Hepatic stellate cell (primary cell): ENCODE results near the gene EIF4E1B.

Experiments used
- DNase-seq: peaks from one replicate; pipeline ENCODE4 v3.0.0; 2011; ENCODE audit warnings: low spot score

EIF4E1B gene

GRCh38 chr5:176647030-176647842, 16.8 kb downstream of the EIF4E1B start, which contains the start of gene TSPAN17:
TSPAN17 (plus strand) TSS chr5:176647484; CDS start chr5:176647616, 132 bp downstream.
- DNase-seq = peak; percentile 99

DNA sequence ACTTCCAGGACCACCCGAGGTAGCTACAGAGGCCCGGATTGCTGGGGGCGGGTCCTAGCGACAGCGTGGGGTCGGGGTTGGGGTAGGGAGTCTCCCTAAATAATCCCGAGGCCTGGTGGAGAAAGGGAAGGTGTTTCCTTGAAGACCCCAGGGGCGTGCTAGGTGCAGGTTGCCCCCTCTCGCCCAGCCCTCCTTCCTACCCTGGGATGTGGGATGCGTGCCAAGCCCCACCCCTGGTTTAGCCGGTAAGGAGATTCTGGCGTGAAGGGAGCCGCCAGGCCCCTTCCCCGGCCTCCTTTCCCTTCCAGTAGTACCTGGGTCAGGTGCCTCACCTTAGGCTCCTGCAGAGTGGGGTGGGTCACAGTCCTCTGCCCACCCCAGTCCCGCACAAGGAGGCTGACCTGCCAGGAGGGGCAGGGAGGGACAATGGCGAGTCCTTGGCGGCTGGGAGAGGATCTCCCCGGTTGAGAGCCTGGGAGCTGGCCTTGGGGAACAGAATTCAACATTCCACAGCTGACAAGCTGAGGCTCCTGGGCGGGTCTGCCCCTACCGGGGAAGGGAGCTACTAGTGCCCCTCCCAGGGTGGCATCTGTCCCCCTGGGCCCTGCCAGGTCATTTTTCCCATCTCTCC, 17.5 kb downstream of the EIF4E1B start:
- DNase-seq = peak; percentile 65

- no peak for DNase-seq
Observed at GRCh38 chr5:176648474-176649194, 18.2 kb downstream of the EIF4E1B start.

DNA sequence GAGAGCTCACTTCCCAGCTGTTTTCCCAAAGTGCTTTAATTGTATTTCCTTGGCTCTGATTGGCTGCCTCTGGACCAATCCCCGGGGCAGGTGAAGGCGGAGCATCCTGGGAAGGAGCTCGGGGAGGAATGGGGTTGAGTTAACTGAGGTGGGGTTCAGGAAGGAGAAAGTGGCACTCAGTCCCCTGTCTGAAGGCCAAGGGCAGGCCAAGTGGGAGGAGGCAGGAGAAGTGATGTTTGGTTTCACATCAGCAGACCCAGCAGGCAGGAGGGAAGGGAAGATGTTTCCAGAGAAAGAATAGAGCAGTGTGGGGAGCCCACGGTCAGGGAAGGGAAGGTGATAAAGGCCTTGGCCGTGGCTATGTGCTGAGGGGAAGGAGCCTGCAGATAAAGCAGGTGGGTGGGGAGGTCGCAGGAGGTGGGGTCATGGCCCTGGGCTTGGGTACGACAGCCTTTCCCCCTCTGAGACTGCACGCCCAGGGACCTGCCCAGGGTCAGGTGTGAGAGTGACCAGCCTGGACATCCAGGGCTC, 19.9 kb downstream of the EIF4E1B start:
- DNase-seq = no peak

- DNase-seq = no peak
Observed at GRCh38 chr5:176651472-176651980, 21.1 kb downstream of the EIF4E1B start.

- DNase-seq = peak; percentile 60
Observed at GRCh38 chr5:176652136-176652535, 21.7 kb downstream of the EIF4E1B start.

- no peak for DNase-seq
Observed at GRCh38 chr5:176653401-176654385, 23.2 kb downstream of the EIF4E1B start.

DNA sequence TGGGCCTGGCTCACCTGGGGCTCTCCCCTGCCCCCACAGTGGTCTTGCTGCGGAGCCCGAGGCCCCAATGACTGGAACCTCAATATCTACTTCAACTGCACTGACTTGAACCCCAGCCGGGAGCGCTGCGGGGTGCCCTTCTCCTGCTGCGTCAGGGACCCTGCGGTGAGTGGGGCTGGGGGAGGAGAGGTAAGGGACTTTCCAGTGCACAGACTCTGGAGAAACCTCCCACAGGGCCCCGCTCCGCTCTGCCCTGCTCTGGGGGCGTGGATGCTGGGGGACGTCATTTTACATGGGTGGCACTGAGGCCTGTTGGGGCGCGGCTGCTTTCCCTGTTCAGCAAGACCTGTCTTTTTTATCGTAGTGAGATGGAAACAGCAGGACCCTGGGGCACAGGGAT, 24.4 kb downstream of the EIF4E1B start:
- no peak for DNase-seq

- DNase-seq = no peak
Observed at GRCh38 chr5:176656467-176656990, 26.1 kb downstream of the EIF4E1B start.

- DNase-seq = peak; percentile 79
Observed at GRCh38 chr5:176658007-176658599, 27.6 kb downstream of the EIF4E1B start.

DNA sequence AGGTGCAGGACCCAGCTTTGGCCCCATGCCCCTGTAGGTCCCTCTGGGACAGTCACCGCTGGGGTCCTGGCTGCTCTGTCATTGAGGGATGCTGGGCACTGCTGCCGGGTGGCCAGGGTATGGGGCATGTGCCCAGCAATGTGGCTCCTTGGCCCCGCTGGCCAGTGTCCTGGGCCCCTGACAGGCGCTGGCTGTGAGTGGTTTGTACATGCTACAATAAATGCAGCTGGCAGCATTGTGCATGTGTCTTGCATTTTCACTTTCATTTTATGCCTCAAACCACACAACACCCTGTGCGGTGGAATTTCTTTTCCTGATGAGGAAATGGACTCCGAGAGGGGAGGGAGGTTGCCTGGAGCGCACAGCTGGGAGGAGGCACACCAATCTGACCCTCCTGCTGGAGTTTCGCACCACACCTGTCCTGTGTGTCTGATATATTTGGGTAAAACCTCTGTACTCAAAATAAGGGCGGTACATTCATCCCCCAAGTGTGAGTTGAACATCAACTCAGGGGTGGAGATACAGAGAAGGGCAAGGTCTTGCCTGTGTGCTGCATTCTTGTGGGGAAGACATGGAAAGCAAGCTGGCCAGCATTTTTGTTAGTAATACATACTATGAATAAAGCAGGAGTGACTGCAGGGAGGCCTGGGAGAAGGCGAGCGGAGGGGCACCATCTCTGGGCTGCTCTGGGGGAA, 28.5 kb downstream of the EIF4E1B start:
- DNase-seq = no peak

GRCh38 chr5:176659512-176659839, 29.0 kb downstream of the EIF4E1B start:
- no peak for DNase-seq

DNA sequence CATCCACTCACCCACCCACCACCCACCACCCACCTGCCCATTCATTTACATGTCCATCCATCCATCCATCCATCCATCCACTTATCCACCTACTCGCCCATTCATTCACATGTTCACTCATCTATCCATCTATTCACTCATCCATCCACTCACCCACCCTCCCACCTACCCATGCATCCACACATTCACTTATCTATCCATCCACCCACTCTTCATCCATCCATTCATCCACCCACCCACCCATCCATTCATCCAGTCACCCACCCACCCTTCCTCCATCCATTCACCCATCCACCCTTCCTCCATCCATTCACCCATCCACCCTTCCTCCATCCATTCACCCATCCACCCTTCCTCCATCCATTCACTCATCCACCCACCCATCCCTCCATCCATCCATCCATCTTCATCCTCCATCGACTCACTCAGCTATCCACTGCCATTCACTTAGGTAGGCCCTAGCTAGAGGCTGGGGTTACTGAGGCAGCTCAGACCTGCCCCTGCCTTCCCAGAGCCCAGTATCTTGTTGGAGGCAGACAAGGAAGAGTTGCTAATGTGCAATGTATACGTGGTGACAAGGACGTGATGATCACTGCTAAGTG, 29.5 kb downstream of the EIF4E1B start:
- DNase-seq = no peak

DNA sequence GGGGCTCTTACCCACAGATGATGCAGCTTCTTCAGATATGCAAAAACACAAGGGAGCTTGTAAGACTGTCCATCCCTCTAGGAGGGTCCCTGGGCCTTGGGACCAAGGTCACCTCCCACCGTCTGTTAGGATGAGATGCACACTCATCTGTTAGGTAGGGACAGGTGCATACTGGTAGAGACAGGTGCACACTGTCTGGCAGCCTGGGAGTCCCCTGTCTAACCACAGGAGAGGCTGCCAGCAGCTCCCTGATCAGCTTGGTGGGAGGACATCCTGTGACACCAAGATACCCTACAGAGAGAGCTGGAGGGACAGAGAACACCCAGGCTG, 30.0 kb downstream of the EIF4E1B start:
- DNase-seq = no peak

DNA sequence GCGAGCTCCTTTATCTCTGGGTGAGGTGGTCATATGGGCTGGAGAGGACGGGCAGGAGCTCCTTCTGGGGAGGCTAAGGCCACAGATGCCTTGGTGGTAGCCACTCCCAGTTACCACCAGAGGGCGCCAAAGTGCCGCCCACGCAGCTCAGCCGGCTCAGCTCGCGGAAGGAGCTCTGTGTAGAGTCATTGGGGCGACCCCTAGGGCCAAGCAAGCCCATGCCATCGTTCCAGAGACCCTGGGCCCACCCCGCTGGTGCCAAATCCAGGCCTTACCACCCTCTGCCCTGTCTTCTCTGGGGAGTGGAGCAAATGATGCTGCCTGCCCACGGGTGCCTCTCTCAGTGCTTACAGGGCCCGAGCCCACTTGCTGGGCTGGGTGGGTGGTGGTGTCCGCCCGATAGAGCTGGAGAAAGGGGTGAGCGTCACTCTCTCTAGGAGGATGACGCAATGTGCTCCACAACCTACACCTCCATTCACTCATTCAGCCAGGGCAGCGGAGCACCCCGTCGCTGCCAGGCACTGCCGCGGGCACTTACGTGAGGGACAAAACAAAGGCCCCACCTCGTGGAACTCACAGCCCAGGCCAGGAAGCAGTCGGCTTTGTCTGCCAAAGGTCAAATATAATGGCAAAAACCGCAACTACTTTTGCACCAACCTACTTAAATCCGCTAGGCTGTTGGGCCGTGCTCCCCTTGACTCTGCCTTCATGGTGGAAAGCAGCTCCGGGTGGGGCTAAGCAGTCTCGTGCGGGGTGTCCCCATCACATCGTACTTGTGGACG, 30.6 kb downstream of the EIF4E1B start:
- peak; percentile 93 for DNase-seq

- no peak for DNase-seq
Observed at GRCh38 chr5:176661676-176662075, 31.2 kb downstream of the EIF4E1B start.

DNA sequence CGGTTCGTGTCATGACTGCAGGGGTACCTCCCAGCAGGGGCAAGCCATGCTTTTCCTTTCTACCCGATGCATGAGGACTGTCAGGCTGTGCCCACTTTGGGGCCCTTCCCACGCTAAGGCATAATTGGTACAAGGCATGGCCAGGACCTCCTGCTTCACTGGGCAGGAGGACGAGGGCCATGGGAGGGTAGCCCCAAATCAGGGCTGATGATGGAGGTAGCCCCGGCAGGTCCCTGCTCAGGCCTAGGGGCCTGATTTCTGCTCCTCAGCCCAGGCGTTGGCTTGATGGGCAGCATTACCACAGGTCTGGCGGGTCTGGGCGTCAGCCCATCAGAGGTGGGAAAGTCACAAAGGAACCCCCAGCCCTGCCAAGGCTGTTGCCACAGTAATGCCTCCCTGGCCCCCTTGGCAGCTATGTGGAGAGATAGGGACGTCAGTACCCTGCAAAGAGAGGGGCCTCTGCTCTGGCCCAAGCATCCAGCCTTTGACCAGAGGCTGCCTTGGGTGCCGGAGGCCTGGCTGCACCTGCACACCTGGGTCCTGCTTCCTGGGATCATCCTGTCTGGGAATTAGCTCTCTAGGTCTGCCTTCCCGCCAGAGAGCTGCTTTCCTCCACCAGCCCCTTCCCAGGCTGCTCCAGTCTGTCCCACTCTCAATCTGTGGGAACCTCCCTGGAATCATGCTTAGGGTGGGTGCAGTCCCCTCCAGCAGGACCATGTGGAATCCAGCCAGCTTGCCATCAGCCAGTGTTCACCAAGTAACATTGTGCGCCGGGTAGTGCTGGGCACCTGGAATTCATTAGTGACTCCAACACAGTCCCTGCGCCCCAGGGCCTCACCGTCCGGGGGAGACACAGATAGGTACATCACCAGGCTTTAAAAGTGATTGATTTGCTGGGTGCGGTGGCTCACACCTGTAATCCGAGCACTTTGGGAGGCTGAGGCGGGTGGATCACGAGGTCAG, 32.2 kb downstream of the EIF4E1B start:
- DNase-seq = no peak

DNA sequence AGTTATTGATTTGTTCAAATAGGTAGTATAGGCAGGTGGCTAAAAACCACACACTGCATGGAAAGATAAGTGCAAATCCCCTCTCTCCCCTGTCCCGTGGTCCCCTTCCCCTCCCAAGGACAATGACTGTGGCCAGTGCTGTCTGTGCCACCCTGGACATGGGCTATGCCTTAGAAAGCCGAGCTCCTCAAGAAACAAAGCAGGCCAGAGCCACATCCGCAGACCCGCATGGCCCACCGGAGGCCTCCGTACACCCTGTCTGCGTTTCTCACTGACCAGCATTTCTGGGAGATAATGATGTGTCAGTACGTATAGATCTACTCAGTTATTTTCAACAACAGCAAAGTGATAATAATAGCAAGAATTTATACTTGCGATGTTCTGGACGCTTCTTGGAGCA, 33.1 kb downstream of the EIF4E1B start:
- no peak for DNase-seq
